Nucleus accumbens (tissue), 56 donors: ENCODE measurements around the gene ME1.
"Not testable (repeated sequence)": the region's sequence is repeated elsewhere in the genome, so short reads cannot be mapped to it uniquely, and the experiment has no call there.

Experiments used
- DNase-seq, 56 donors: peaks; one replicate each; lab custom pipeline; 2025; lab: John Stamatoyannopoulos, UW

Gene ME1

DNA sequence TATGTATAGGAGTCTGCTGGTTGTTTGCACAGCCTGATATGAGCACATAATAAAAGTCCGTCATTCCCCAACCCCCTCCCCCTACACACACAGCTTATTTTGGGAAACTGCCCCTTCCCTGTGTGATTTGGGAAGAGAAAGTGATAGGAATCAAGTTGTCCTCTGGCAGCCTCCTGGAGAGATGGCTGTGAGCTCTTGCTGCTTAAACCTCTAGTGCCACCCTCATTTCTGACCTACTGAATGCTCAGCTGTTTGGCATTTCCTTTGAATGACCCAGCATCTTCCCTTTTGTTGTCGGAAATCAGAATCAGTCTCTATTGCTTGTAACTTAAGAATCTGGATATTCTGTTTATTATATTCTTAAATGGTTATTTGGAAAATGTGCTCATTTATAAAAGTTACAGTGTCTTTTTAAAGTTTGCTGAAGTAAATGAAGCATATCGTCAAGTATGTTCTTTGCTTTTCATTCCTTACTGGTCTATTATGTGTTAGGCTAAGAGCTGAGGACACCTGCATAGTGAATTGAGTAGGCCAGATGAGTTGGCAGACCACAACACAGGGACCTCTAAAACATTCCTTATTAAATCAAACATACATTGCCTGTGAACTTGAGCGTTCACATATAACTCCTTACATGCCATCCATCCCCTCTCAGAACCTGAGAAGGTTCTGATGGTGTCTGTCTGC lies 232.2 kb downstream of the ME1 start:
- DNase-seq = no peak

DNA sequence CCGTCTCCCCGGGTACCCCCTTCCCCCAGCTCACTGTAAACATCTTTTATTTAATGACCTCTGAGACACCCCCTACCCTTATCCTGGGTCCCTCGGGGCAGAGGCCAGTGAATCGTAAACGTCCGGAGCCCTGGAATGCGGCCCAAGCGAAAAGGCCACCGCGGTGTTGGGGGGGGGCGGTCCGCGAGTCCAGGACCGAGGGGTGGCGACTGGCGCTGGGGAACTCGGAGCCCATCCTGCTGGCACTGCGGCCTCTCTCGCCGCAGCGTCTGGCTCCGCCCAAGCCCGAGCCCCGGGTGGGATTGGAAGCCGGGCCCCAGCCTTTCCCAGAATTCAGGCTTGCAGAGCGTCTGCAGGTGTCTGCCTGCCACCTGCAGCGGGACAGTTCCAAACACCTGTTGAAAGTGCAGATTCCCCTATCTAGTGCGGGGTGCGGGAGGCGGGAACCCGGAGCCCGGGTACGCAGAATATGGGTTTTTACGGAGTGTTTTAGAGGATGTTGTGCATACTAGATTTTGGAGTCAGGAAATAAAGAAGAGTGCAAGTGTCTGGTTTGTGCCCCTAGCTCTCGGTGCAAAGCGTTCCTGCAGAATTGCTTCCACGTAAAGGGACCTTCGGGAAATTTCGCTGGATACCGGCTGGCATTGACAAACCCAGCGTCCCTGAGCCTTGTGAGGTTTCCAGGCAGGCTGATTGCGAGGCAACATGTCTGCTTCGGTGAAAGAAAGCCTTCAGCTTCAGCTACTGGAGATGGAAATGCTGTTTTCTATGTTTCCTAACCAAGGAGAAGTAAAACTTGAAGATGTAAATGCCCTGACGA lies 236.9 kb downstream of the ME1 start:
- DNase-seq = peak in 48 of 56 donors; percentile 18 to 69 (median 46)

DNA sequence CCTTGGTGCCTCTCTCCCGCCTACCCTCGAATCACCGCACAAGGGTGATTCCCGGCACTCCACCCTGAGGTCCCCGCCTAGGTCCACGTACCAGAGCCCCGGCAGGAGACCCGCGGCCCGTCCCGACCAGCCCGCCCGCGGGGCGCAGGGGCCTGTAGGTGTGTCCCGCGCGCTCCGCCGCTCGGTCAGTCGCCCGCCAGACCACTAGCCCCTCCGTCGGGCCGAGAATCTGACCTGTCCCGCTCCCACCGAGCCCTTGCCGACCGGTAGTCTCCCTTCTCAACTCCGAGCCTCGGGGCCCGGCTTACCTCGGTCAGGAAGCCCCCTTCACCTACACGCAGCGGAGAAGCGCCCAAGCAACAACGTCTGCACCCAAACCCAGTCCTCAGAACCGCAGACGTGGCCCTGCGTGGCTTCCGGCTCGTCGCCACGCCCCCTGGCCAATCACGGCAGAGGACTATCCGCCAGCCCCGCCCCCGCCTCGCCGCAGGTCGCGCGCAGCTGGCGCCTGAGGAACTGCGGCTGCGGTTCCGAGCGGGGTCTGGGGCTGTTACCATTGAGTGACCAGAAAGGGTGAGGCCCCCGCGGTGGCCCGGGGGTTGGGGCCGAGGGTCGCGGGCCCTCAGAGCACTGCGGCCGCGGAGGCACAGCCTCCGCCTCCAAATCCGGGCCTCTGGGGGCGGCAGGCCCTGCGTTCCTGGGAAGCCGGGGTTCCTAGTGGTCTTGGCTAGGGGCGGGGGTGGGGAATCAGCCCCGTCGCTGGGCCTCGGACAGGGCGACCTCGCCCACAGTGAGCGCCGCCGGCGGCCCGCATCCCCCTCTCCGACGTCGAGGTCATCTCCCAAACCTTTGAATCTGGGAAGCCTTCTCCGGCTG lies 237.7 kb downstream of the ME1 start, which contains the start of the genes PGM3 and RWDD2A:
Gene PGM3 (minus strand): TSS at position 395 of the 876 bp plus-strand sequence. CDS start 2,253 bp downstream, outside the sequence.
Gene RWDD2A (plus strand): TSS at position 487 of the 876 bp plus-strand sequence. CDS start 1,095 bp downstream, outside the sequence.
- DNase-seq = peak; percentile 38 to 95 (median 86)

DNA sequence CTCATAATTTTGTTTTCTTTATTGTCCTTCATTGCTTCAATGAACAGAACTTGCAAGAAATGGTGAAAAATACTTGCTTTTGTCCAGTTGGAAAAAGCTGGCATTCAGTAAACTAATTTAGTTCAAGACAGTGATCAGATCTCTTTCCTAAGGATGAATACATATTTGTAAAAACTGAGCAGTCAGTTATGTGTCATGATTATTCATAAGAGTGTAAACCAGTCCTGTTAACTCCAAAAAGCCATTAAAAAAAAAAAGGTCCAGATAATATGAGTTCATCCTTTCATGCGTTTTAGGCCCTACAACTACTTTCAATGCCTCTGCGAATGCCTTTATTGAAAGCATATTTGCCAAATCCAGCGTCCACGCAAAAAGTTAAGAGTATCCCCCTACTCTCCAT lies 238.4 kb downstream of the ME1 start:
- no peak for DNase-seq

DNA sequence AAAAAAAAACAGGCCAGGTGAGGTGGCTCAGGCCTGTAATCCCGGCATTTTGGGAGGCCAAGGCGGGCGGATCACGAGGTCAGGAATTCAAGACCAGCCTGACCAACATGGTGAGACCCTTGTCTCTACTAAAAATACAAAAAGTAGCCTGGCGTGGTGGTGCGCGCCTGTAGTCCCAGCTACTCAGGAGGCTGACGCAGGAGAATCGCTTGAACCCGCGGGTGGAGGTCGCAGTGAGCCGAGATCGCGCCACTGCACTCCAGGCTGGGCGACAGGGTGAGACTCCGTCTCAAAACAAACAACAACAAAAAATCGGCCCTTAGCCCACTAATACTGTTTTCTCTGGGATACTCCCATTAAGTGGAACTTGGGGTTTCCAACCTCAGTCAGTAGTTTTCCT lies 238.9 kb downstream of the ME1 start:
- DNase-seq = not testable (repeated sequence)

DNA sequence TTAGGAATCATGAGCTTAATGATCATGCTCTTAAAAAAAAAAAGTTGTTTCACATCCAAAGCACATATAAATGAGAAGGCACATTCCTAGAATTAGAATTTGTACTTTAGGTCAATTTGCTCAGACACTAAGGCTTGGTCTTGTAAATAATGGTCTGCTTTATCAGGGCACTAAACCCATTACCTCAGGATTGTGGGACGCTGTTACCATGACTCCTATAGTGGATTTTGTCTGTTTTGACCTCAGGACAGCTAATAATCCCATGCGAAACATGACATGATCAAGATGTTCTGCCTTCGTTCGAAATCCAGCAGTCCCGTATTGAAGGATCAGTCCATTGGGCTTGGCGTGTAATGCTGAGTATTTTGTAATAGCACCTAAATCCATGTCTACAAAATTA lies 240.2 kb downstream of the ME1 start:
- no peak for DNase-seq

DNA sequence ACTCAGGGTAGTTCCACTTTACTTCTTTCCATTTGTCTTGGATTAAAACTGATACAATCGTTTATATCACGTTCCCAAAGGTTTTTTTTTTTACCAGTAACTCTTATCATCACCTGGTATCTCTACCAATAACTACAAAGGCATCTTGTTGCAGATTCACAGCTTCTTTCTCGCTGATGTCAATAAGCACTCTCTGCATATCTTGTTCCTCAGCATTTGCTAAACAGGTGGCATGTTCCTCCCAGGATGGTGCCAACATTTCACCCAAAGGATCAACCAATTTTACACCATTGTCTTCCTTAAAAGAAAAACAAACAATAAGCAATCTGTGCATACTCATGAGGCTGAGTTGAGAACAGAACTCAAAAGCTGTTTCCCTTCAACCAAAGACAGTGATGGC lies 242.3 kb downstream of the ME1 start:
- no peak for DNase-seq

DNA sequence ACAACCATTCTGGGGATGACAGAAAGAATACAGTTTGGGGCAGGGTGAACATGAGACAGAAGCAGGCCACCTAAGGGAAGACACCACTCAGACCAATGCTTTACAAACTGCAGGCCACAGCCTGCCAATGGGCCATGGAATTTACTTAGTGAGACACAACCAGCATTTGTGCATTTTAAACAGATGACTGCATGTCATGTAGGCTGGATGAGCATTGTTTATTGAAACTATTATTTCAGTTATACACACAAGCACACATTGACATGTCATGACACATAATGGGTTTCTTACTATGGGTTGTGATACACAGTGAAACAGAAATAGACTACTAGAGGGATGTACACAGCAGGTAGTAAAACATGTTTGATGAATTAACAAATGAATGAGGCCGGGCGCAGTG lies 245.8 kb downstream of the ME1 start:
- no peak for DNase-seq

DNA sequence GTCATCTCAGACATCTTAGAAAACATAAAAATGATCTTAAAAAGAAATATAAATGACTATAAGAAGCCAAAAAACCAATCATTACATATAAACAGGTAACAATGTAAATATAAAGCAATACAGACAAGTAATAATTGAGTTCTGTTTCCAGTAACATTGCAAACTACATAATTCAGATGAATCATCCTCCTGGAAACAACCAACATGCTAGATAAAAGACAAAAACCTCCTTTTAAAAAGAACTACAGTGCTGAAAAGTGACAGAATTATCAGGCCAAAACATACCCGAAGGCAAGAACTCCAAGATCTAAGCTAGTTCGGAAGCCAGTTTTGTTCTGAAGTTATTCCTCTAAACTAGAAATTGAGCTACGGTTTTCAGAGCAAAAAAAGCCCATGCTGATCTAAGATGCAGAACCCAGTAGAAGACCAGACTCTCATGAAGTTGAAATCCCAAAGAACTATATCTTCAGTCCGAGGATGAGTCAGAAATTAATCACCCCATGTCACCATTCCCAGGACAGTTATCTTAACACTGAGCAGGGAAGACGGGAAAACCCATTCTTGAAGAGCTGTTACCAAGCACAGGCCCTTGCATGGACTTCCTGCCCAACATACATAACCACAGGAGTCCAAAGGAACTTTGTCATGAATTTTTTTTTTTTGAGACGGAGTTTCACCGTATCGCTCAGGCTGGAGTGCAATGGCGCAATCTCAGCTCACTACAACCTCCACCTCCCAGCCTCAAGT lies 247.6 kb downstream of the ME1 start:
- DNase-seq = peak in 1 of 56 donors; percentile 4

DNA sequence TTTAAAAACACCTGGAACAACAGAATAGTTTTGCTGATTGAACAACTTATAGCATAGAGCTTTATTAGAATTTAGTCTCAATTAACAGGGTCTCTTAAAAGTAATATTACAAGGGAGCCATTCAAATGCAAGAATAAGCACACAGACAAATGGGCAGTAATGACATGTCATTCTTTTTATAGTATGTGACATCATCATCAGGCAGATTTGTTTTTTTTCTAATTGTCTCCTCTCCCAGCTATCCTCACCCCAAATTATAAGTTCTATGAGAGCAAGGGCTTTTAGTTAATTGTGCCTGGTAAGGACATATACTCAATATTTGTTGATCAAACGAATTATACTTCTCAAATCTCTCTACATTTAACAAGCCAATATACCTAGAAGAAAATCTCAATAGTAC lies 248.7 kb downstream of the ME1 start:
- no peak for DNase-seq

DNA sequence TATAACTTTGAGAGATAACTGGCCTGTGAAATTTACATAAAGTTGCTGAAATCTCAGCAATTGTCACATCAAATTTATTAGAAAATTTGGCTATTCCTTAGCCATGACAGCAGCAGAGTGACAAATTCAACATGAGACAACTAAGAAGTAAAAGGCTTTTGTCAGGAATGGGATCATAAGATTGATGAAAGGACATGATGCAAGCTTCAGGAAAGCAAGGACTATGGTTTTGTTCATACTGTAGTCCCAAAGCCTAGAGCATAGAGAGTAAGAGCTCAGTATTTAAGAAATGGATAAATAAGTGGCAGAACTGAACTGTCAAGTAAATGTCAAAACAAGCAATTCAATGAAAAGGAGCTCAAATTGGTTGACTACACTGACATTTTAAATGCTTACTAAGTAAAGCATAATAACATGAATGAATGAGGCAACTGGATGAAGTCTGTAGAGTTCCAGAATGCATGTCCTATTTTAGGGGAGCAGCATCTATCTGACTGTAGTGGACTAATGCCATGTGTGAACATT lies 250.4 kb downstream of the ME1 start:
- no peak for DNase-seq

DNA sequence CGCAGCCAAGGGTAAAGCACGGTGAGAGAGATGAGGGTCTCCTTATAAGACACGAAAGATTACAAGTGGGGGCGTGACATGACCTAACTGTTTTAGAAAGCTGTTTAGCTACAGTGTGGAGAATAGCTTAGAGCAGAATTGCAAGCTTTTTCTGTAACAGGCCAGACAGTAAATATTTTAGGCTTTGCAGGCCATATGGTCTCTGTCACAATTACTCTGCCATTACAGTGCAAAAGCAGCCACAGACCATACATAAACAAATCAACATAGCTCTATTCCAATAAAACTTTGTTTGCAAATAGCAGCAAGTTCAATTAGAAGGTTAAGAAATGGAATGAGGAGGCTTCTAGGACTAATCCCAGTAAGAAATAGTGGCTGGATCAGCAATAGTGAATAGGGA lies 254.6 kb downstream of the ME1 start:
- no peak for DNase-seq

DNA sequence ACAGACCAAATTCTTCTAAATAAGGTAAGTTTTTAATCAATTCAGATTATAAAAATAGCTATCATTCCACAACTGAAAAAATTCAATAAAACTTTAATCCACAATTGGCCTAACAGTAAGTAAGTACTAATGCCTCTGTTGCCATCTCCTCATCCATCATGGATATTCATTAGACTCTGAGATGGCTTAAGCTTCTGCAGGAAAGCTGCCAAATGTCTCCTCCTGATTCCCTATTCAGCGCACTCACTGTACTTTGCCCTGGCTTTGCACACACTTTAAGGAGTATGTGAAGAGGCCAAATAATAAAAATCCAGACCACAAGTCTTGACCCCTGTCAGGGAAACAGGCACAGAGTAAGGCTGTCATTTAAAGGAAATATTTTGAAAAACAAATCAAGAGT lies 261.3 kb downstream of the ME1 start:
- DNase-seq = peak in 2 of 56 donors; percentile 1 to 4

DNA sequence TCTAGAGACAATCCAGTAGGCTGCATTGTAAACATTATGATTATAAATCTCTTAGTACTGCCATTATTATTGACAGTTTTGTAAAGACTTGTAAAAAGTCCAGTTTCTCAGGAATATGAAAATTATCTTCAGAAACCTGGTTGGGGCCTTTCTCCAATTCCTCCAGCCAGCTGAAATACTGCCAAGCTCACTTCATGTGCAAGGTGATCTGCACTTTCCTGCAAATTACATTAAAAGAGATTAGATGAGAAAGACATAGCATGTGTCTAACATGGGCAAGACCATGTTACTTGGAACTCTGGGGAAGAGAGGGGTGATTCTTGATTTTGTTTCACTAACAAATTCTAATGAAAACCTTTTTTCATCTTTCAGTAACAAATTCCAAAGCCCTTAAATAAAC lies 261.7 kb downstream of the ME1 start:
- DNase-seq = no peak

DNA sequence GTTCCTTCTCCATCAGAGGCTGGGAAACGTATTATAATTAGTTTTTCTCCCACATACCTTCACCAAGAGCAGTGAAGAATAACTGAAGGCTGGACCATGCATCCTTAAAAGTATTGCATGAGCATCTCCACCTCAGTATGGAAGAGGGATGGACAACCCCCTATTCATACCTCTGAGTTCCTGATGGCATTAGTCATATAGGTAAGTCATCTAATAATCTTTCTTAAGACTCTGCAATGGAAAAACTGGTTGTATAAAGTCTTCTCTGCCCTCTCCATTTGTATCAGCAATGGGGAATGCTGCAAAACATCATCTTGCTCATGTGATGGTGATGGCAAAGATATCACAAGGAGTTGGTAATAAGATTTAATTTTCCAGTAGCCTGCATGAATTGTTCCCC lies 262.3 kb downstream of the ME1 start:
- no peak for DNase-seq

DNA sequence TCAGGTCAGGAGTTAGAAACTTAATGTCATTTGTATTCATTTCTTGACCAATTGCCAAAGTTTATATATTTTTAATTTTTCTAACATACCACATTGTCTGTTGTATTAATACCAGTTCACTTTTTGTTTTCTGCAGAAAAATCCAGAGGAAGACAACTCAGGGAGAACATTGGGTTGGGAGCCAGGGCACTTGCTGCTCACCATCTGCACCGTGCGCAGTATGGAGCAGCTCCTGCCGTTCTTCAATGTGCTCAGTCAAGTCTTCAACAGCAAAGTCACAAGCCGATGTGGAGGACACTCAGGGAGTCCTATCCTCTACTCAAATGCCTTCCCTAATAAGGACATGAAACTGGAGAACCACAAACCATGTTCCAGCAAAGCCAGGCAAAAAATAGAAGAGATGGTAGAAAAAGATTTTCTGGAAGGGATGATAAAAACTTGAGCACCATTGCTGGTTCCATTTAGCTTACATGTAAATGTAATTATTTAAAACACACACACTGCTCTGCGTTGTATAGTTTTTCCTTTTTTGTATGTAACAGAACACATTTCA lies 263.0 kb downstream of the ME1 start:
- no peak for DNase-seq
